ENCODE data around the gene AP4M1.

DNA sequence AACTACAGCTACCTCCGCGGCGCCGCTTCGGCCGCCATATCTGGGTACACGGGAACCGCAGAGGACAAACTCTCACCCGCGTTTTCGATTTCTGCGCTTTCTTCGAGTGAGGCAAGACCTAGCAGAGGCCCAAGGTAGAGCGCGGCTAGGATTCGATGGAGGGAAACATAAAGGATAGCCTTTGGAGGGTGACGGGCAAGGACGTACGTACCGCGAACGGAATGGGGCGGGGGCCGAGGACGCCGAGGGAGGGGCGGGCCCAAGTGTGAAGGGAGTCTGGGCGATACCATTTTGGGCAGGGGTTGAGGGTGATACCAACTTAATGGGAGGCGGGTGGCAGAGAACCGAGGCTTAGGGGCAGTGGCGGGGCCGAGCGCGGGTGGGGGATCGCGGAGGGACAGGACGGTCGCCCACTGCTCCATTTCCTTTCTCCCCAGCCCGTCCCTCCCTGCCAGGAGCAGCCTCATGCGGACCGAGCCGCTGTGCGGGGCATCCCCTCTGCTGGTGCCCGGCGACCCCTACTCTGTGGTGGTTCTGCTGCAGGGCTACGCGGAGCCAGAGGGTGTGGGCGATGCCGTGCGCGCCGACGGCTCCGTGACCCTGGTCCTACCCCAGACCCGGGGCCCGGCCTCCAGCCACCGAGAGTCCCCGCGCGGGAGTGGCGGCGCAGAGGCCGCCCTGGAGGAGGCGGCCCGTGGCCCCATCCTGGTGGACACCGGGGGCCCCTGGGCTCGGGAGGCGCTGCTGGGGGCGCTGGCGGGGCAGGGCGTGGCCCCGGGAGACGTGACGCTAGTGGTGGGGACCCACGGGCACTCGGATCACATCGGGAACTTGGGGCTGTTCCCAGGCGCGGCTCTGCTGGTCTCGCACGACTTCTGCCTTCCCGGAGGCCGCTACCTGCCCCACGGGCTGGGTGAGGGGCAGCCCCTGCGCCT is 25.8 kb downstream of the AP4M1 start, which contains the start of gene MBLAC1:
- TF ChIP-seq EP300 (IDR thresholded peaks at IDR 0.05) (no peak), POLR2A (IDR thresholded peaks at IDR 0.05) (no peak)
- TF ChIP-seq, protein P1, sequence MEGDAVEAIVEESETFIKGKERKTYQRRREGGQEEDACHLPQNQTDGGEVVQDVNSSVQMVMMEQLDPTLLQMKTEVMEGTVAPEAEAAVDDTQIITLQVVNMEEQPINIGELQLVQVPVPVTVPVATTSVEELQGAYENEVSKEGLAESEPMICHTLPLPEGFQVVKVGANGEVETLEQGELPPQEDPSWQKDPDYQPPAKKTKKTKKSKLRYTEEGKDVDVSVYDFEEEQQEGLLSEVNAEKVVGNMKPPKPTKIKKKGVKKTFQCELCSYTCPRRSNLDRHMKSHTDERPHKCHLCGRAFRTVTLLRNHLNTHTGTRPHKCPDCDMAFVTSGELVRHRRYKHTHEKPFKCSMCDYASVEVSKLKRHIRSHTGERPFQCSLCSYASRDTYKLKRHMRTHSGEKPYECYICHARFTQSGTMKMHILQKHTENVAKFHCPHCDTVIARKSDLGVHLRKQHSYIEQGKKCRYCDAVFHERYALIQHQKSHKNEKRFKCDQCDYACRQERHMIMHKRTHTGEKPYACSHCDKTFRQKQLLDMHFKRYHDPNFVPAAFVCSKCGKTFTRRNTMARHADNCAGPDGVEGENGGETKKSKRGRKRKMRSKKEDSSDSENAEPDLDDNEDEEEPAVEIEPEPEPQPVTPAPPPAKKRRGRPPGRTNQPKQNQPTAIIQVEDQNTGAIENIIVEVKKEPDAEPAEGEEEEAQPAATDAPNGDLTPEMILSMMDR (IDR thresholded peaks at IDR 0.05), result peak in 1 of 3 donors; percentile 19

Data from ovary (tissue), 3 donors.